AML-193 (cell line): ENCODE results near the gene SLC25A30.
"Not testable (repeated sequence)": the region's sequence is repeated elsewhere in the genome, so short reads cannot be mapped to it uniquely, and the experiment has no call there.

ENCODE experiments used
- DNase-seq, 2 experiments: peaks; one replicate each; lab custom pipeline; 2025; lab: John Stamatoyannopoulos, UW

Gene SLC25A30

GRCh38 chr13:45432737-45433380, 14.7 kb upstream of the SLC25A30 start:
- DNase-seq: no peak

GRCh38 chr13:45426056-45426841, 8.1 kb upstream of the SLC25A30 start:
- peak; percentile 18 to 35 for DNase-seq

GRCh38 chr13:45422731-45423292, 4.6 kb upstream of the SLC25A30 start:
- DNase-seq: peak in 1 of 2 experiments; percentile 59

- DNase-seq: no peak
Observed at GRCh38 chr13:45419945-45420344, 1.8 kb upstream of the SLC25A30 start.

- not testable (repeated sequence) for DNase-seq
Observed at GRCh38 chr13:45419389-45419788, 1.2 kb upstream of the SLC25A30 start.

GRCh38 chr13:45416516-45417128, 1.6 kb downstream of the SLC25A30 start:
- DNase-seq: no peak

DNA sequence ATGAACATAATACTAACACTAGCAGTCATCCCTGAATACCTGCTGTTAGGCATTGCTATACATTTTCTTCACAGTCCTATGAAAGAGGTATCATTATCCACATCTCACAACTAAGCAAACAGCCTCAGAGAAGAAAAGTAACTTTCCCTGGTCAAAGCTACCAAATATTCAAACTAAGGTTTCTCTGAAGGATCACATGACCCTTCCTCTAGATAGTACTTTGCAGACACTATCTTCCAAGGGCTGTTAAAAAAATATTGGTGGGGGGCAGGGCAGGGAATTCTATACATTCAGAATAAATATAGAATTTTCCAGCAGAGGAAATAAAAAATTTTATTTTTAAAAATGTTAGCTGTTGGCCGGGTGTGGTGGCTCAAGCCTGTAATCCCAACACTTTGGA, 3.1 kb downstream of the SLC25A30 start:
- DNase-seq: no peak

DNA sequence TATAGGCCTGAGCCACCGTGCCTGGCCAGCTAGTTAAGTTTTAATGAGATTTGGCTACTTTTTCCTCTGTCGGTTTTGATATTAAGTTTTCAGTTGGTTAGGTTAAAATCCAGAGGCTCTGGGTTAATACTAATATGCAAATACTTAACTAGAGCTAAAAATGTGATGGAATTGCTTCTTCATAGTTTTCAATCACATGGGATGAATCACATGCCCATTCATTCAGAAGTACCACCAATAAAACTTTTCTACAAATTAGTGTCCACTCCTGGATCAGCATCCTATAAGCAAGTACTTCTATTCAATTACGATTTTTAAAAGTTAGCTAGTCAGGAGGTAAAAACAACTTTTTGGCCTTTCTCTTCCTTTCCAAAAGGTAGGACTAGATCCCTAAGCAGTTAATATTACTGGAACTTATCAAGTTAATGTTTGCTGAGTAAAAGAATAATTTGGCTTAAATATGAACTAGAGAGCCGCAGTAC, 4.3 kb downstream of the SLC25A30 start:
- DNase-seq: no peak

DNA sequence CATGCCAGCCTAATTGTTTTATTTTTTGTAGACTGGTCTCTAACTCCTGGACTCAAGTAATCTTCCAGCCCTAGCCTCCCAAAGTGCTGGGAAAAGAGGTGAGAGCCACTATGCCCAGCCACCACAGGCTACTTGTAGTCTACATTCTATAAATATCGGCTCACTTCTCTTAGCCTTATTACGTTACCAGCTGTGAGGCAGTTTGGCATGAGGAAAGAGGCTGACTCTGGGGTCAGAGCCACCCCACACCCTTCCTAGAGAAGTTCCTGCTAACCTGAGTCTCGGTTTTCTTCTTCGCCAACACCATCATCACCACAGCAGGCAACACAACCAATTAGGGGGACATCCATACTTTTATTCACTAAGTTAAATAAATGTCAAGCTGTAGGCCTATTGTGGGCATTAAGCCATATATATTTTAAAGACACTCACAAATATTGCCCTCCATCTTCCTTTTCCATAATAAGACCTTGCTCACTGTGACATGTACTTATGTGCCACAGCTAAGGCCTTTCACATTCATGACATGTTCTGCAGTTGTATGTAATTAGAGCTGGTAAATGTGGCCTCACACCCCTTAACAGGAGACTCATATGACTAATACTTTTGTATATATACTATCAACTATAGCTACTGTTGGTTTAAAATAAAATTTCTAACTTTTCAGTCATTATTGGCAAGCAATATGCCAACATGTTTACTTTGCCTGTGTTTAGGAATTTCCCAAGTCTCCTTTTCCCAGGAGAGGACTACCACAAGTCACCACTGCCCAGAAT, 5.7 kb downstream of the SLC25A30 start:
- no peak for DNase-seq

DNA sequence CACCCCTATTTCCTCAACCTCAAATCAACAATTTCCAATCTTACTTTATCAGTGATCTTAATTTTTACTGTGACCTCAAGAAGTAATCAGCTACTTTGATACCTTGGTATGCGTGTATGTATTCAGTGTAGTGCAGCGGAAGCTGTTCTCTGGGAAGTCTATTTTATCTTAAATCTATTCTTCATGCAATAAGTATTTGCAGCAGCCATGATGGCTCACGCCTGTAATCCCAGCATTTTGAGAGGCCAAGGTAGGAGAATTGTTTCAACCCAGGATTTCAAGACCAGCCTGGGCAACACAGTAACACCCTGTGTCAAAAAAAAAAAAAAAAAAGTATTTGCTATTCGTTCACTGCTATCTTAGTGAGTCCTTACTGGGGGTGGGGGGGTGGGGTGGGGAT, 6.5 kb downstream of the SLC25A30 start:
- no peak for DNase-seq

- no peak for DNase-seq
Observed at GRCh38 chr13:45411221-45411620, 7.0 kb downstream of the SLC25A30 start.

DNA sequence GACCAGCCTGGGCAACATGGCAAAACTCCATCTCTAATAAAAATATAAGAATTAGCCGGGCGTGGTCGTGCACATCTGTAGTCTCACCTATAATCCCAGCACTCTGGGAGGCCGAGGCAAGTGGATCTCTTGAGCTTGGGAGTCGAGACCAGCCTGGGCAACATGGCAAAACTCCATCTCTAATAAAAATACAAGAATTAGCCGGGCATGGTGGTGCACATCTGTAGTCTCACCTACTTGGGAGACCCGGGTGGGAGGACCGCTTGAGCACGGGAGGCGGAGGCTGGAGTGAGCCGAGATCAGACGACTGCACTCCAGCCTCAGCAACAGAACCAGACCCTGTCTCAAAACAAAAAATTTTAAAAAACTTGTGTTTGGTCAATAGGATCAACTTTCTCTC, 7.7 kb downstream of the SLC25A30 start:
- DNase-seq: no peak

DNA sequence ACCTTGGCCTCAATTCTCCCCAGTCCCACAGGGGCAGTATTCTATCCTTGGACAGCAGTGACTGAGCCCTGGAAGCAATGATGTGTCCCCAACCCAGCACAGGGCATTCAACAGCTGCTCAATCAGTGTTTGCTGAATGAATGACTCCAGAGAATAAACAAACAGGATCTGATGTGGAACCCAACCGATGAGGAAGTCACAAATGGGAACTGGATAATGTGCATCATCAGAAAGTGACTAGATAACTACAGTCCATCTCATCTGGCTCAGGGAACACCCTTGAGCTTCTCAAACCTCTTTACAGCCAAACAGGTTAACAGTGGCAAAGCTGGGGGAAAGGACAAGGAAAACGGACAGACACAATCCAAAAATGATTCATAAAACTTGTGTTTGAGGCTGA, 8.2 kb downstream of the SLC25A30 start:
- DNase-seq: no peak

- peak; percentile 47 to 51 for DNase-seq
Observed at GRCh38 chr13:45406421-45406820, 11.8 kb downstream of the SLC25A30 start.

DNA sequence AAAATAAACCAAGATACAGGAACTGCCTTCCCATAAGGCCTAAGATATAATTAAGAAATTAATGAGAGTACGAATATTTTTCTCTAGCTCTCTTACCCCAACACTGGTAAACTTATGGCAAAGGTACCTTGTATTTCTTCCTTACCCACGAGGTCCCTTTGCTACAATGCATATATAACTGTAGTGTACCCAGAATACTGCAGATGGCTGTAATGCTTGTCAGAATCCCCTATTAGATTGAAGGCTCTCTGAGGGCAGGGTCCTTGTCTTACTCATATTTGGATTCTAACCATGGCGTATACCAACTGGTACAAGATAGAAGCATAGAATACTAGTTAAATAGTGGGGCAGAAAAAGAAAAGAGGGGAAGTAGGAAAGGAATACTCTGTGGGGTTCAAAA, 15.1 kb downstream of the SLC25A30 start:
- DNase-seq: no peak

DNA sequence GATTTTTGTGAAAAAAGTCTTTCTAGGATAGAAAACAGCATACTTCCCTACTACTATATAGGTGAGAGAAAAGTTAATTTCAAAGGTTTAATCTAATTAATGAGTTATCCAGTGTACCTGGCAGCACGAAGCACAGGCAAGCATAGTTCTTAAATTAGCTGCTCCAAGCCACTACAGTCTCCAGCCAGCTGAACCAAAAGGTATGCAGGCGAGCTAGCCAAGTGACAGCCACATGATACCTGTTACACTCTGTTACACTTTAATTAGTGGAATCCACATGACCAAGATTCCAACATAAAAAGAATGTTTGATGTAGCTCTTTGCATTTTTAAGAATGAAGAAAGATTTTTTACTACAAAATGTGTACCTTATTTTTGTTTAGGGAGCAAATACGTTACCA, 15.5 kb downstream of the SLC25A30 start:
- DNase-seq: no peak

DNA sequence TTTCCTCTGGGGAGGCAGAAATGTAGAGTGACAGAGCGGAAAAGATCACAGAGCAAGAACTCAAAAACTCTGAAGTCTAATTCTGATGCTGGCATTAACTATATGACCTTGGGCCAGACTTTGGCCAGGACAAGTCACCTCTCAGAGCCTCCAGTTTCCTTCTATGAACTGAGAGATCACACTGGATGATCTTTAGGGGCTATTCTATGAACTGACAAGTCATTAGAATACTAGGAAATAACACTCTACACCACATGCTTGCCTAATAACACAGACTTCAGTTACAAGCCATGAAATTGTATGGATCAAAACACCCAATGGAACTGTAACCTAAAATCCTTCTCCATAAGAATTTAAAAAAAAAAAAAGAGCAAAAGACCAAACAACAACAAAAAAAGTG, 16.9 kb downstream of the SLC25A30 start:
- DNase-seq: no peak

DNA sequence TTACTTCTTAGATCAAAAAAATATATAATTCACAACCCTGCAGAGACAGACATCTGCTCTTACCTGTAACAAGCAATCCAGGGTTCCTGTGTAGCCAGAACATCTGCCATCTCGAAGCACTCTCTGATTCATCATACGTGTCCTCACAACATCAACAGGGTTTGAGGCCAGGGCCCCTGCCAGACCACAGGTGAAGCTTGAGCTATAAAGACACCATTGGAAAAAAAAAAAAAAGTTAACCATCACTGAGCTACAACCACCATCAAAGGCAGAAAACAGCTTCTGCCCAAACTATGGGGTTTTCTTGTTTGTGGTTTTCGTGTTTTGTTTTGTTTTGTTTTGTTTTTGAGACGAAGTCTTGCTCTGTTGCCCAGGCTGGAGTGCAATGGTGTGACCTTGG, 19.3 kb downstream of the SLC25A30 start:
- no peak for DNase-seq

DNA sequence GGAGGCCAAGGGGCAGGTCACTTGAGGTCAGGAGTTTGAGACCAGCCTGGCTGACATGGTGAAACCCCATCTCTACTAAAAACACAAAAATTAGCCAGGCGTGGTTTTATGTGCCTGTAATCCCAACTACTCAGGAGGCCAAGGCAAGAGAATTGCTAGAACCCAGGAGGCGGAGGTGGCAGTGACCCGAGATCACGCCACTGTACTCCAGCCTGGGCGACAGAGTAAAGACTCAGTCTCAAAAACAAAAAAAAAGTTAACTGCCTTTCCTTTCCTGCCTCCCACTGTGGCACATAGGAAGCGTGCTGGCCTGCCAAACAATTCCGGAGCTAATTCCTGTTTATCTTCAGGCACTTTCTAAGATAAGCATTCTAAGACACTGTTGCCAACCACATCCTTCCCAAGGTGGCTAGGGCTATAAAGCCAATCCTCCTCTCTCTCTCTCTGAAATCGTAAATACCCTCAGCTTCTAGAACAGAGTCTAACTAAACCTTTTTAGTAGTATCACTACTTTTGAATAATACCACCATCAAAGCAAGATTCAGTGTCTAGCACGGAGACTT, 21.6 kb downstream of the SLC25A30 start:
- no peak for DNase-seq

DNA sequence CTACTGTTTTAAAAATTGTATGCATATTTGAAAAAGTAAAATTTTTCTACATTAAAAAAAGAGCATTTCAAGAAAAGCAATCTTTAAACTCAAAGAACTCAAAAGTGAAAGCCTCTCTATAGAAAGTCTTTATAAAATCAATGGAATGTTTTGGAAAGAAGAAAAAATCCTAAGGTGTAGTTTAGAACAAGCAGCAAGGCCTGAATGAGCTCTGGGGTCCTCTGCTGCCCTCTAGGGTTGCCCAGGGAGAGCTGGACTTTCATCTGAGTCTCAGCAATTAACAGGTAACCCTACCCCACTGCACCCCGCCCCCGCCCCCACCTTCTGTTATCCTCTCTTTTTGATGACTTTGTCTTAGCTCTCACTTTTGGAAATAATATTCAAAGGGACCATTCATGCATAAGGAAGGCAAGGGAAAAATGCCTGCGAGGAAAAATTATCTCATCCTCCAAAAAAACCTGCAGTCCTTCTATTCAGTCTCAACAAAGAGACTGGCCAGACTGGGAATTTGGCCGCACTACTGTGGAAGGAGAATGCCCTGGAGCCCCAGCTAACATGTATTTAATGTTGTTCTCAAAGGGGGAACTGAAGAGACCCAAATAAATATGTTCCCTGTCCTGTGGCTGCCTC, 24.1 kb downstream of the SLC25A30 start:
- DNase-seq: peak; percentile 54 to 72

- no peak for DNase-seq
Observed at GRCh38 chr13:45392811-45393210, 25.4 kb downstream of the SLC25A30 start.
